ENCODE measurements around the gene CNTN4. TPM values are rescaled to one million over a fixed set of nuclear protein-coding genes. Genes with fewer than 3 reads are reported as not detected.
"Not testable (repeated sequence)": the region's sequence is repeated elsewhere in the genome, so short reads cannot be mapped to it uniquely, and the experiment has no call there.

Gene CNTN4
- not detected in 2 replicates for total RNA-seq (2014; rRNA removed; shearing (Covaris generic))

DNA sequence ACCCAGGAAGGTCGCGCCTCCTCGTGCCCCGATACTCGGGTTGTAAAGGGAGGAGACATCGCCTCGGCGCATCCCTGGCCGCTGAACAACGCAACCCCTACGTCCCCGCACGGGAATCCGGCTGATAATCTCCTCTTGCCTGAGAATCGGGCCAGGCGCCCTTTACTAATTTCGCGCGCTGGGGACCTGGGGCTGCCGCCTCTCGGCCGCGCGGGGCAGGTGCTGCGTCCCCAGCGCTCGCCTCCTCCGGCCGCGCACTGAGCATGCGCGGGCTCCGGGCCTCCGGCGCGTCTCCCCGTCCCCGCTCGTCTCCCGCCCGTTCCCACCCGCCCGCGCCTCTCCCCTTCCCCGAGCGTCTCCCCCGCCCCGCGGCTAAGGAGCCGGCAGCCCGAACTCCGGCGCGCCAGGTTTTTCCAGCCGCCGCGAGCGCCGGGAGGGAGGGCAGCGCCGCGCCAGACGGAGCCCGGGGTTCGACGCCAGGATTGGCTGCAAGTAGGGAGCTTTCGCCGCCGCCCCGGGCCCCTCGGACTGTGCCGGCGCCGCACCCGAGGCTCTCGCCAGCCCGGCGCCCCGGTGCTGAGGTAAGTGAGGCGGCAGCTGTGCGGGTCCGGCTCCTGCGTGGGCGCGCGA lies at the start of gene CNTN4:
TSS of gene CNTN4 (plus strand) at position 469 of the 630 bp plus-strand sequence.
- DNase-seq (ENCODE audit: low read depth): no peak

DNA sequence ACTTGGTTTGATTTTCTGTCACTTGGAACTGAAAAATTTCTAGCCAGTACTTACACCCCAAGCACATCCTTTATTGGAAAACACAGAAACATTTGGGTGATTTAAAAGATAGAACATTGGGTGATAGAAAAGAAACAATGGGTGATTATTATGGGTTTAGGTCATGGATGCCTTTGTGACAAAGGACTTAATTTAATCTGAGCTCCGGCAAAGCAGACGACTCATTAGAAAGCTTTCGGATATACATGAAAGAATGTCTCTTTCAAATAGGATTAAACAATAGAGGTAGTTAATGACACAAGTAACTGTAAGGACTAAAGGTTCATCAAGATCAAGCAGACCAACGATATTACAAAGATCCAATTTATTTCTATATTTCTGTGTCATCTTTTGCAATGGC lies 37.3 kb upstream of the CNTN4 start:
- no peak for DNase-seq (ENCODE audit: low read depth)

- DNase-seq (ENCODE audit: low read depth): no peak
Observed at GRCh38 chr3:2071531-2071930, 27.1 kb upstream of the CNTN4 start.

DNA sequence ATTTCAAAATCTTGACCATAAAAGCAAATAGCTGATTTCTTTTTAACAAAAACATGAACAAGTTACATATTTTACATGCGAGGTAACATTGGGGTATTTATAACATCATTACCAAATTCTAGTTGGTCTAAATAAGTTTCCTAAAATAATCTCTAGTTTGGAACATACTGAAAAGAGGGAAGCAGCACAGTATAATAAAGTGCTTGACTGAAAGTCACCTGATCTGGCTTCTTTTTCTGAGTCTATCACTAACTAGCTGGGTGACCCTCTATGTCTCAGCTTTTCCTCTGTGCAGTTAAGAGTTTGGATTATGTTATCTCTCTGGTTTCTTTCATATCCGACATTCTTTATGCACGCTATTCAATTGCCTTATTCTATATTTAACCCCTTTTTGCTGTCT lies 19.8 kb upstream of the CNTN4 start:
- no peak for DNase-seq (ENCODE audit: low read depth)

DNA sequence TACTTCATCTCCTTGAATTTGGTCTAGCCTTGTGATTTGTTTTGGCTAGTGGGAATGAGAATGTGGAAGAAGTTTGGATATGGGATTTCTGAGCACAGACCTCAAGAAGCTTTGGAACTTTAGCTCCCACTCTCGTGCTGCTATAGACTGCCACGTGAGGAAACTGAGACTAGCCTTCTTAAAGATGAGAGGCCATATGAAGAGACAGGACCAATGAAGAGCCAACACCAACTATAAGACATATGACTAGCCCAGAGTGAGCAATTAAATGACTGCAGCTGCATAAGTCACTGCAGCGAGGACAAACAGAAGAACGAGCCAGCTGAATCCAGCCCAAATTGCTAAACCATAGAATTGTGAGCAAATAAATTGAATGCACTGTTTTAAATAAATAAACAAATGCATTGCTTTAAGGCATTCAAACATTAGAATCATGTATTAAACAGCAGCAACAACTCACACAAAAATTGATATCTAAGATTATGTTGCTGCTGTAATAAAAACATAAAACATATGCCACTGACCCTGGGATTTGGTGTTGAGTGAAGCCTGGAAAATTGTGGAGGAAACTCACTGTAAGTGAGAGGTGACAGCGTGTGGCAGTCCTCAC lies 15.7 kb upstream of the CNTN4 start:
- DNase-seq (ENCODE audit: low read depth): no peak

DNA sequence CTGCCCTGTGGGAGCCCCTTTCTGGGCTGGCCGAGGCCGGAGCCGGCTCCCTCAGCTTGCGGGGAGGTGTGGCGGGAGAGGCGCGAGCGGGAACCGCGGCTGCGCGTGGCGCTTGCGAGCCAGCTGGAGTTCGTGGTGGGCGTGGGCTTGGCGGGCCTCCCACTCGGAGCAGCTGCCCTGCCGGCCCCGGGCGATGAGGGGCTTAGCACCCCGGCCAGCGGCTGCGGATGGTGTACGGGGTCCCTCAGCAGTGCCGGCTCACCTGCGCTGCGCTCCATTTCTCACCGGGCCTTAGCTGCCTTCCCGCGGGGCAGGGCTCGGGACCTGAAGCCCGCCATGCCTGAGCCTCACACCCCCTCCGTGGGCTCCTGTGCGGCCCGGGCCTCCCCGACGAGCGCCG lies 15.1 kb upstream of the CNTN4 start:
- DNase-seq (ENCODE audit: low read depth): not testable (repeated sequence)

GRCh38 chr3:2090095-2090911 lies 8.4 kb upstream of the CNTN4 start:
- DNase-seq (ENCODE audit: low read depth): no peak

DNA sequence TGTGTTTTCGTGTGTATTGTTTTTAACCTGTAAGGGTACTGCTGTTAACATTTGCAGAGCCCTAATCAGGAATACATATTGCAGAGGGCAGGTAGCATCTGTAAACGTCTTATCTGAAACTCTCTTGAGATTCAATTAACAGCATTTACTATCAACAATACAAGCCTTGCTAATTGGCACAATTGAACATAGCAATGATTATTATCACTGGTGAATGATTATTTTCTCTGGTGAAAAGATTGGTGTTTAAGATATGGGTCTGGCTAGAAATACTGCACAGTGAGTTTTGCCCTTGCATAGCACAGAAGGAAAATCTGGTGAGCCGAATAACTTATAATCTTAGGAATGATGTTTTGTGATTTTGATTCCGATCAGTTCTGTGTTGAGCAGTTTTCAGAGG lies 5.9 kb upstream of the CNTN4 start:
- DNase-seq (ENCODE audit: low read depth): no peak

DNA sequence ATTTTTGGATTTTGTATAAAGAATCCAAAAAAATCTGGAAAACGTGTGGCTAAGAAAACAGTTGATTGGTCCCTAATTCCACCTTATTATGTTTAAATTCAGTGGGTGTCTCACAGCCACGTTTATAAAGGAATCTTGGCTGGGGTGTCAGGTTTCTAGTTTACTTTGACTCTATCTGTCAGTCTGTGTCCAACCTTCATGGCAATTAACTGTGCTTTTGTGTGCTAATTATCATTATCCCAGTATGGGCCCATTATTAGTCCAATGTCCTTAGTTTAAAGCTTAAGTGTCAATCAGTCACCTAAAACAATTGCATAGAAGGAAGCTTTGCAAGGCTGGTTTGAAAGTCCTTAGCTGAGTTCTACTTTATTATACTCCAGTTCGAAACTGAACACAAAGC lies 3.7 kb upstream of the CNTN4 start:
- no peak for DNase-seq (ENCODE audit: low read depth)

GRCh38 chr3:2096216-2096615 lies 2.5 kb upstream of the CNTN4 start:
- no peak for DNase-seq (ENCODE audit: low read depth)

DNA sequence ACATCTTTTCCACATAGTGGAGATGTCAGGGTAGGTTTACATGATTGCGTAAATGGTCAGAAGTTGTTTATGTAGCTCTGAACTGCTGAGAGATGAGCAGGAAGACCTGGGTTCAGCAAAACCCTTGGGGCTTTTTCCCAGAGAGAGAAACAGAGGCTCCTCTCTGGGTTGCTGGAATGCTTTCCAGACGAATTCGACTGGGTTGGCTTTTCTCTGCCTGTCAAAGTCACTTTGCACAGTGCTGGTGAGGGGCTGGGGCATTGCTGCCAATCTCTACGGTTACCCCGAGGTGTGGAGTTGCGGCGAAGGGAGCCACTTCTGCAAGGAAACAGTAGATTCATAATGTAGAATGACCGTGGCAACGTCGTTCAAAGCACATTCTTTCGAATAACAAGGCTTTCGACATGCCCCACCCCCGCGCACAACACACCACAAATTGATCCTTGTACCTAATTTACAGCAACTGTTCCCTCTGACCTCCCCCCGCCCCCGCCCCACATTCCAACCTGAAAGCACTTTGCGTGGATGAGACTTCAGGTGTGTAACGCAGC lies 950 bp upstream of the CNTN4 start:
- no peak for DNase-seq (ENCODE audit: low read depth)

DNA sequence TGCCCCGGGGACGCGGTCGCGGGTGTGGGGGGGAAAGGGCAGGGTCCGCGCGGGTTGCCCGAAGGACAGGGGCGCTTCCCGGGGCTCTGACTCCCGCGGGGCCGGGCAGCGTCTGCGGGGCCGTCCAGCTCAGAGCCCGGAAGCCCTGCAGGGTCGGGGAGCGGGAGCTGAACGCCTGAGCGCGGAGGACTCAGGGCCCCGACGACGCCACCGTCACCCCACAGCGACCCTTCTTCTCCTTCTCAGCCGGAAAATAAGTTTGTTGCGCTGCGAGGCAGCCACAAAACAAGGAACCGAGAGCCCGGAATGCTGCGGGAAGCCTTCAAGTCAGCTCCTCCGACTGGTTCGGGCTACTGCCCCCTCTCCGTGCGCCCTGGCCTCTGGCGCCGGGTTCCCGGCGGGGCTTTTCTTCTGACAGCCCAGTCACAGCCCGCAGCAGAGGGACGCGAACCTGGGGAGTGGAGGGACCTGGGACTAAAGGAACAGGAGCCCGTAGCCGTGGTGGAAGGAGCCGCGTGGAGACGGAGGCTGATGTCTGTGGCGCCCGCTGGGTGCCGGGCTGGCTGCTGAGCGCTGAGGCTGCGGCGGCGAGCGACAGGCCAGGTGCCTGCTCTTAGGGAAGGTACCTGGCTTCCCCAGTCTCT lies 484 bp downstream of the CNTN4 start:
- DNase-seq (ENCODE audit: low read depth): no peak

DNA sequence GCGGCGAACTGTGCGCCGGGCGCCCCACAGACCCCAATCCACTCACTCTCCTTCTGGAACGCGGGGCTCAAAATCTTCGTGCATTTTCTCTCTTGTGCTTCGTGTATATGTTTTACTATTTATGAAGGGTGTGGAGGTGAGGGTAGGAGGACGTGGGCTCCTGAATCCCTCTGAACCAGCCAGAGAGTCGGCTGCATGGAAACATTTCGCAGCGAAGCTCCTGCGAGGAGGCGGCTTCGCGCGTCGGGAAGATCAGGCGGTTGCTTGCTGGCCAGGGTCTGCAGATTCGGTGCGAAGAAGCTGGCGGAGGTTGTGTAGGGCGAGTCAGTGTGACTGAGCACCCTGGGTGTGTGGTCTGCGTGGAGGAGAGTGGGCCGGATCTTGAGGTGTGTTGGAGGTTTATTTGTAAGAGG lies 1.1 kb downstream of the CNTN4 start:
- DNase-seq (ENCODE audit: low read depth): no peak

GRCh38 chr3:2106438-2106837 lies 7.8 kb downstream of the CNTN4 start:
- no peak for DNase-seq (ENCODE audit: low read depth)

GRCh38 chr3:2110597-2111117 lies 12.0 kb downstream of the CNTN4 start:
- no peak for DNase-seq (ENCODE audit: low read depth)

- no peak for DNase-seq (ENCODE audit: low read depth)
Observed at GRCh38 chr3:2114617-2115275, 16.1 kb downstream of the CNTN4 start.

DNA sequence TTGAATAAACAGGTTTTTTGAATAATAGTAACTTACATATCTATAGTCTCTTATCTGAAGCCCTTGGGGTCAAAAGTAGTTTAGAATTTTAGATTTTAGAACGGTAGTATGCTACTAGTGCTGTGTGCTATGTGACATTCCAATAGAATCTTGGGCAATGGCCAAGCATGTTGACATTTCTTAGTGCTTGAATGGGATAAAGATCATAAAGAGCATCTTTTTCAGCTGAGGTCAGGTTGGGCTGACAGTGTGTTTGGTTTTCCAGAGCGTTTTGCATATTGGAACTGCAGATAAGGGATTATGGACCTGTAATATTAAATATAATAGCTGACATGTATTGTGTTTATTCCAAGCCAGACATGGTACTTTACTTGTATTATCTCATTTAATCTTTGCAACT lies 32.1 kb downstream of the CNTN4 start:
- no peak for DNase-seq (ENCODE audit: low read depth)

DNA sequence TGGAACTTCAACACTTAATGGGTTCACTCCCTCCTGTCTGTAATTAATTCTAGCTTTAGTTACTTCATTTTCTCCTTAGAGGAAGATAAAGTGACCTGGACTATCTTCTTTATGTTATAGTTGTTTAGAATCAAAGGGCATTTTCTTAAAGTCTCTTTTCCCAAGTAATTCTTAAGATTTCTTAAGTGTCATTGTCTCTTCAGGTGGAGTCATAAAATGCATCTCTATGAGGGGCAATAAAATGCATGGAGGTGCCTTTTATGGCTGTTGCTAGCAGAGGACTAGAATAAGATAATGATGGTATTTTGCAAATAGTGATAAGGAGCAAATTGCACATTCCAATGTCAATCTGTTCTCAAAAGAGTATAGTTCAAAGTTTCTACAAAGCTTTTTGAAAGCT lies 34.5 kb downstream of the CNTN4 start:
- no peak for DNase-seq (ENCODE audit: low read depth)

DNA sequence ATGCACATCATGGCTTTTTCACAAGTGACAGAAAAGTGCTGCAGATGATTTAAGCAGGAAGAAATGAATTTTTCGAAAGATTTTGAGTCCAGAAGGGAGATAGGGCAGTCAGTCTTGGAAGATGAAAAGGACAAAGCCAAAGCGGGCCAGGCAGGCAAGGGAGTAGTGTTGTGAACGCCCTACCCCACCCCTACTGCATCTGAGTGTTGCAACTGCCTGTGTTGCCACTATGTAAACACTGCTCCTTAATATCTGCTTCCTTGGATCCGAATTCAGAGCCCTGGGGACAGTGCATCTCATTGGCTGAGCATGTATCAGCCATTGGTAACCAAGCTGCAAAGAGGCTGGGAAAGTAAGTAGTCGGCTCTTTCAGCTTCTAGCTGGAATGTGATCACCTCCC lies 39.0 kb downstream of the CNTN4 start:
- no peak for DNase-seq (ENCODE audit: low read depth)

DNA sequence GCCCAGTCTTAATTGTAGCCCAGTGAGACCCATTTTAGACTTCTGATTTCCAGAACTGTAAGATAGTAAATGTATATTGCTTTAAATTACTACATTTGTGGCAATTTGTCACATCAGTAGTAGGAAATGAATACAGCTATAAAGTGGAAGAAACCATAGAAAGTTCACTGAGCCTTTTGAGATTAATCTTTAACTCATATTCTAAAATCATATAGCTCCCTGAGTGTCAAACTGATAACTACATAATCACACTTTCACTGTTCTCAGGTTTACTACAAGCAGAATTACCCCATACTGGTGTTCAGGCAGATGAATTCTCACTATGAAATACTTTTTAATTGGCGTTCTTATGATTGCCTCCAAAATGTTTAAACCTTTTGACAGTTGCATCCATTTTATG lies 42.8 kb downstream of the CNTN4 start:
- no peak for DNase-seq (ENCODE audit: low read depth)

GRCh38 chr3:2148561-2149340 lies 50.1 kb downstream of the CNTN4 start:
- DNase-seq (ENCODE audit: low read depth): no peak
